DMS 273 treated with DMSO at 0.1 percent for 48 hours (cell line): ENCODE measurements around the gene EHBP1L1.
A peak's percentile ranks its signal among the peaks of the same experiment; 100 is the strongest.
"Not testable (repeated sequence)": the region's sequence is repeated elsewhere in the genome, so short reads cannot be mapped to it uniquely, and the experiment has no call there.

ENCODE experiments used
- DNase-seq: peaks from one replicate; lab custom pipeline; 2025; lab: John Stamatoyannopoulos, UW

The EHBP1L1 gene

DNA sequence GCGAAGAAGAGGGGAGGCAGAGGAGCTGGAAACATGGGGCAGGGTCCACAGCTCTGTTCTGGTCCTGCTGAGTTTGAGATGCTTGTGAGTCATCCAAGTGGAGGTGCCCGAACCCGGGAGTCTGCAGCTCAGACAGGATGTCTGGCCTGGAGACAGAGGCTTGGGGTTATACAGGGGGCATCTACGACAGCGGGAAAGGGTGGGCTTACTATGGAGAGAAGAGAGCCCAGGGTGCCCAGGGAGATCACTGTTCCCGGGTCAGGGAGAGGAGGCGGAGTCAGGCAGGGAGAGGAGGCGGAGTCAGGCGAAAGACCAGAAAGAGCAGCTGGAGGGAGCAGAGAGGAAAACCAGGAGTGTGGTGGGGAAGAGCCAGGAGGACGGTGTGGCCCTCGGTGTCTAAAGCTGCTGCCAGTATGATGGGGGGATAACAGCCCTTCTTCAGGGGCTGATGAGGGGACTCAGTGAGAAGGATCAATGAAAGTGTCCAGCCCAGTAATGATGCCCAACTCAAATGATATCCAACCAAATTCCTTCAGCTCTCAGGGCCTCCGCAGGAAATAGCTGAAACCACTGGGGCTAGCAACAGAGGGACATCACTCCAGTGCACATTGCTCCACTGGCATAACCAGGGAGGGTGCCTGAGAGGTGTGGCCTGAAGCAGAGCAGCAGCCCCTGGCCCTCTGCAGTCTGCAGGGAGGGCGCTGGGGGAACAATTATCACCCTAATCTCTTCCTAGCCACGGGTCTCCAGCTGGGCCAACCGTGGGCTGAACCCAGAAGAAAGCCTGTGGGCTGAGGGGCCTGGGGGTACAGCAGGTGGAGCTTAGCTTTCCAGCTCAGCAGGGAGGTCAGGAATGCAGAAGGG lies 15.1 kb upstream of the EHBP1L1 start:
- peak; percentile 10 for DNase-seq

DNA sequence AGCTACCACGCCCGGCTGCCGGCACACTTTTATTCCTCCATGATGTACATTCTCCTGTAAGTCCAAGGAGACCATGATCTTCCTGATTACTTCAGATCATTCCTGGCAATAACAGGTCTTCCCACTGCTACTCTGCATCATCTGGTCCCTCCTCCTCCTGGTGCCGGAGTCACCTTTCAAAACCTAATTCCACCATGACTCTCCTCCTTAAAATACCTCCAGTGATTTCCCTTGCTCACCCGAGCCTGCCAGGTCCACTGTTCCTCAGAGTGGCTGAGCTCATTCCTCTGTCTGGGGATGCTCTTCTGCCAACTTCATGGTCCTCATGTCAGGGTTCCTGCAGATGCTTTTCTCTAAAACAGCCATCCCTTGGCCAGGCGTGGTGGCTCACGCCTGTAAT lies 13.8 kb upstream of the EHBP1L1 start:
- DNase-seq: no peak

DNA sequence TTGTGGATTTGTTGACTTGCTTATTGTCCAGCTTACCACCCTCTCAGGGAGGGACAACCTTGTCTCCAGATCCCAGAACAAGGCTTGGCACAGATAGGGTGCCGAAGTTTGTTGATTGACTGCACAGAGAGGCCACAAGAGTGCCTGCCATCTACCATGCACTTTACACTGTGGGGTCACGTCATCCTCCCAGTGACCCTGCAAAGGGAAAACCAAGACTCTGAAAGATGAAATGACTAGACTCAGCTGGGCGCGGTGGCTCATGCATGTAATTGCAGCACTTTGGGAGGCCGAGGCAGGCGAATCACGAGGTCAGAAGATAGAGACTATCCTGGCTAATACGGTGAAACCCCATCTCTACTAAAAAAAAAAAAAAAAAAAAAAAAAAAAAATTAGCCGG lies 13.1 kb upstream of the EHBP1L1 start:
- DNase-seq: no peak

DNA sequence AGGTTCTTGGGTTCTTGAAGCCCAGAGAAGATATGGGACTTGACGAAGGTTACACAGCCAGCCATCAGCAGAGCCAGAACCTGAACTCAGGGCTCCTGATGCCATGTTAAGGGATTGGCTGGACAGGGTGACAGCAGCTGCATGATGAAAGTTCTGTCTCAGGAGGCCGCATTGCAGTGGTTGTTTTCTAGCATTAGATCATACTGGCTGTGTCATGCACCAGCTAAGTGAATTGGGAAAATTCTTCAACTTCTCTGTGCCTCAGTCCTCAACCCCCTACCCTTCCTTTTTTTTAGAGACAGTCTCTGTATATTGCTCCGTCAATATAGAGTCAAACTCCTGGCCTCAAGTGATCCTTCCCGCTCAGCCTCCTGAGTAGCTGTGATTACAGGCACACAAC lies 12.3 kb upstream of the EHBP1L1 start:
- no peak for DNase-seq

DNA sequence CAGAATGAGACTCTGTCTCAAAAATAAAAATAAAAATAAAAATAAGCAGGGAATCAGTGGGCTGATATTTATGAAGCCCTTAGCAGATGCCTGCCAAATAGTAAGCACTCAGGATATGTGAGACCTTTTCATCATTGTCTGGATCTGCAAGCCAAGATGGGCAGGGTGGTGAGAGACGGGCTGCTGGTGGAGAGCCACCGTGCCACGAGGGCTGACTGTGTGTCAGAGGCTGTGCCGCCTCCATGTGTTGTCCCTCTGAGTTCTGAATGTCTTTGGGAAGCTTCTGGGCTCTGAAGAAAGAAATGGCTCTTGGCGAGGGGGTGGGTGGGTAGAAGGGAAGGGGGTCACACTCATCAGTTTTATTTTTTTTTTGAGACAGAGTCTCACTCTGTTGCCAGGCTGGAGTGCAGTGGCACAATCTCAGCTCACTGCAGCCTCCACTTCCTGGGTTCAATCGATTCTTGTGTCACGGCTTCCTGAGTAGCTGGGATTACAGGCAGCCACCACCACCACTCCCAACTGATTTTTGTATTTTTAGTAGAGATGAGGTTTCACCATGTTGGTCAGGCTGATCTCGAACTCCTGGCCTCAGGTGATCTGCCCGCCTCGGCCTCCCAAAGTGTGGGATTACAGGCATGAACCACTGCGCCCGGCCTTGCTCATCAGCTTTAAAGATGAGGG lies 10.8 kb upstream of the EHBP1L1 start:
- DNase-seq: not testable (repeated sequence)

DNA sequence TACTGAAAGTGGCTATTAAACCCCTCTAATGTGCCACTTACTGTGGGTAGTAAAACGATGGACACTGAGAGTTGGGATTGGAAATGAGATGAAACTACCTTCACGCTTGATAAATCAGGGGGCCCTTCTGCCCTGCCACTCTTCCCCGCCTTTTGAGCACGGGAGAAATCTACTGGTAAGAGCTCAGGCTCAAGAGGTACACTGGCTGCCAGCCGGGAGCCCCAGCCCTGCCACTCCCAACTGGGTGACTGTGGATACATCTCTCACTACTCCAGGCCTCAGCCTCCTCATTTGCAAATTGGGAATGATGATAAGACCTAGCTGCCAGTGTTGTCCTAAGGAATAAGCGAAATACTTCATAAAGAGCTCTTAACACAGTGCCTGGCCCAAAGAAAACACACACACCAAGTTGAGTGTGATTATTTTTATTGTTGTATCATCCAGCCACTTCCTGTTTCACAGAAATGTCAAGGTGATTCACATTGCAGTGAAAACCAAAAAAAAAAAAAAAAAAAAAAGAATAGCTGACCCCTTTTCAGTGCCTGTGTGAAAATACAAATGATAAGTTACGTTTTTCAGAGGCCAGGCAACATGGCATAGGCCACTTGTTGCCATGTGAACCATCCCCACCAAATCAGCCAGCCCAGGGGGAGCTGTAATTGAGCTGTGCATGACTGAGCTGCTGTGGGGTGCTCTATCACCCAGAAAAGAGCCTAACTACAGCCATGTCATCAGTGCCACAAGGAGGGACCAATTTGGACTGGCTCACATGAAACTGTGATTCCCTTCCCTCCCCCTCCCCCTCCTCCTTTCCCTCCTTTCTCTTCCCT lies 10.0 kb upstream of the EHBP1L1 start:
- DNase-seq: no peak

DNA sequence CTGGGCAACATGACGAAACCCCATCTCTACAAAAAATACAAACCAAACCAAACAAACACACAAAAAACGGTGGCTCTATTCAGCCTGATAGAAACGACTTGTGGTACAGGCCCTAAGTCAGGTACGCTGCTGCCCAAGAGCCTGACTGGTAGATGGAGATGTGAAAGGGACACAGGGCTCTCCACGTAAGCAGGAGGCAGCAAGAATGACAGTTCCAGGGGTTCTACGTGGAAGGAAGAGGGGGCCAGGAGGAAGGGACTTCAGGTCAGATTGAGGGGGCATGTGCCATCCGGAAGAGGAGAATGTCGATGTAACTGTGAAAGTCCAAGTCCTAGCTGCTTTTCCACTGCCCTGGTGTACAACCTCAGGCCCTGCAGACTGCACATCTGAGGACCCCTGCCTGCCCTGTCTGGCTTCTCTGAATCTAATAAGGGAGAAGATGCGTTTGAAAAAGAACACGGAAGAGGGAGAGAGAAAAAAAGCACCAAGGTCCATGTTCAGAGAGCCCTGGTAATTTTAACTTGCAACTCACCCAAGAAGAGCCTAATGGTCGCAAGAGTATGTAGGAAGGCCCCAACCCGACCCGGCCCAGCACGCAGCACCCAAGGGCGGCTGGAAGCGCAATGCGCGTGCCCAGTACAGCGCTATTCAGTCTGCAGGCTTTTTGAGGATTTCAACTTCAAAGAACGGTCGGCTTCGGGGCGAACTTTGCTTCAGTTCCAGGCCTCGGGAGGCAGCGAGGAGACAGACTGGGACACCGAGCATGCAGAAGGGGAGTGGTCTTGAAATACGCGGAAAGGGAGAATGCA lies 6.5 kb upstream of the EHBP1L1 start:
- no peak for DNase-seq

DNA sequence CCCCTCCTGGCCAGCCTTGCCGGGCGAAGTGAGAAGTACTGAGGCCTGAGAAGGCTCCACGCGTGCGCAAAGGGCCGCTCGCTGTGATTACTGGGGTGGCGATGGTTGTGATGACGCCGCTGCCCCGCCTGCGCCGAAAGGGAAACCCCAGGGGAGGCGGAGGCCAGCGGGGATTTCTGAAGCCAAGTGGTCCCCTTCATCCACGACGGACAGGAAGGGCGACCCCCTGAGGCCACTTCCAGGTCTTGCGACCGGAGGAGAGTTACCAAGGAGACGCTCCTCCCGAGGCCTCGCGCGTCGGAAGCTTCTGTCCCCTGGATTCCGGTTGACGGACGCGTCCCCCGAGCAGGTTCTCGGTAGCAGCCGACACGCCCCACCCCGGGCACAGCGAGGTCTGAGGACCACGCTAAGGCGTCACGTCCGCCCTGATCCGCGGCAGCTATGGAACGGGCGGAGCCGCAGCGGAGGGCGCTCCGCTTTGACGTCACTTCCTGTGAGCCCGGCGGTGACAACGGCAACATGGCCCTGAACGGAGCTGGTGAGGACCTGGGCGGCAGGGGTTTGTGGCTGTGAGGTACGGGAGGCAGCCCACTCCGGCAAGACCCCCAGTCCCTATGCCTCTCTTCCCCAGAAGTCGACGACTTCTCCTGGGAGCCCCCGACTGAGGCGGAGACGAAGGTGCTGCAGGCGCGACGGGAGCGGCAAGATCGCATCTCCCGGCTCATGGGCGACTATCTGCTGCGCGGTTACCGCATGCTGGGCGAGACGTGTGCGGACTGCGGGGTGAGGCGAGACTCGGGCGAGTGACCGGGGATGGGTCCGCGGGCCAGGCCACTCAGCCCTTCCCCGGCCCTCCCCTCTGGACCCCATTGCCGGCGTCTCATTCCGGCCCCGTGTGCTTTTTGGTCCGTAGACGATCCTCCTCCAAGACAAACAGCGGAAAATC lies 5.6 kb upstream of the EHBP1L1 start, which contains the start of gene ZNRD2:
TSS of gene ZNRD2 (plus strand) at position 505 of the 946 bp plus-strand sequence. CDS start at position 520, 15 bp downstream.
- DNase-seq: peak; percentile 91

DNA sequence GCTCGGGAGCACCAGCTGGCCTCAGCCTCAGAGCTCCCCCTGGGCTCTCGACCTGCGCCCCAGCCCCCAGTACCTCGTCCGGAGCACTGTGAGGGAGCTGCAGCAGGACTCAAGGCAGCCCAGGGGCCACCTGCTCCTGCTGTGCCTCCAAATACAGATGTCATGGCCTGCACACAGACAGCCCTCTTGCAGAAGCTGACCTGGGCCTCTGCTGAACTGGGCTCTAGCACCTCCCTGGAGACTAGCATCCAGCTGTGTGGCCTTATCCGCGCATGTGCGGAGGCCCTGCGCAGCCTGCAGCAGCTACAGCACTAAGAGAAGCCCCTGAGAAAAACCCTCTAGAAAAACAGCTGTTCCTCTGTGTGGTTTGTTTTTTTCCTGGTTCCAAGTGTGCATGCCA lies 4.4 kb upstream of the EHBP1L1 start:
- DNase-seq: no peak

DNA sequence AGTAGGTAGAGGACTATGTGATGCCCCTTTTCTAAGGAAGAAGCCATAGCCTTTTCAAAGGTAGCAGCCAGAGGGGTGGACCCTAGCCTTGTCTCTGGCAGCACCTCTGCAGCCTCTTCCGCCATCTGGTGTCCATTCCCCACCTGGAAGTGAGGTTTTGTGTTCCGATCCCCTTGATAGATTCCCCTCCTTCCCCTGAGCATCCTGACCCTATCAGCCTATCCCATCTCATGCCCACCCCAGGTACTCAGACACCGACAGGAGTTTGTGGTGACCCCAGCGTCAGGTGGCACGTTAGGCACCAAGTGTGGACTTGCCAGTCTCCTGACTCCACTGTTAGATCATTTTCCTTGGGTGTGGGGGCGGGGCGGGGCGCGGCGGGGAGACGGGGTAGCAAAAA lies 3.9 kb upstream of the EHBP1L1 start:
- DNase-seq: peak; percentile 32

DNA sequence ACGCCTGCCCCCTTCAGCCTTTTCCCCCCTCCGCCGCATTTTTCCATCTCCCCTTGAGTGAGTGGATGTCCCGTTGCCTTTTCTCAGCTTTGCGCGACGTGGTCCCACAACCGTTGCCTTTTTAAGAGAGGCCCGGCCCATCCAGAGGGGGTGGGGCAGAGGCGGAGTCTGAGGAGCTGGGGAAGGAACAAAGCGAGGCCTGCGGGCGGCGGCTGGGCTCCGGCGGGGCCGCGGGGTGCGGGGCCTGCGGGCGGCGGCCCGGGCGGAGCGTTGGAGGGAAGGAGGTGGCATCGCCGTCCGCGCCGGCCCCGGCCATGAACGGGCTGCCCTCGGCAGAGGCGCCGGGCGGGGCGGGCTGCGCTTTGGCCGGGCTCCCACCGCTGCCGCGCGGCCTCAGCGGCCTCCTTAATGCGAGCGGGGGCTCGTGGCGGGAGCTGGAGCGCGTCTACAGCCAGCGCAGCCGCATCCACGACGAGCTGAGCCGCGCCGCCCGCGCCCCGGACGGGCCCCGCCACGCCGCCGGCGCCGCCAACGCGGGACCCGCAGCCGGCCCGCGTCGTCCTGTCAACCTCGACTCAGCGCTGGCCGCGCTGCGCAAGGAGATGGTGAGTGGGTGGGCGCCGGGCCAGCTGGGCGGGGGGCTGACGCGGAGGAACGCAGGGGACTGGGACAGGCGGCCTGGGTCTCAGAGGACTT lies 3.3 kb upstream of the EHBP1L1 start, which contains the start of gene FAM89B:
TSS of gene FAM89B (plus strand) at position 183 of the 696 bp plus-strand sequence. CDS start at position 315, 132 bp downstream.
- no peak for DNase-seq

DNA sequence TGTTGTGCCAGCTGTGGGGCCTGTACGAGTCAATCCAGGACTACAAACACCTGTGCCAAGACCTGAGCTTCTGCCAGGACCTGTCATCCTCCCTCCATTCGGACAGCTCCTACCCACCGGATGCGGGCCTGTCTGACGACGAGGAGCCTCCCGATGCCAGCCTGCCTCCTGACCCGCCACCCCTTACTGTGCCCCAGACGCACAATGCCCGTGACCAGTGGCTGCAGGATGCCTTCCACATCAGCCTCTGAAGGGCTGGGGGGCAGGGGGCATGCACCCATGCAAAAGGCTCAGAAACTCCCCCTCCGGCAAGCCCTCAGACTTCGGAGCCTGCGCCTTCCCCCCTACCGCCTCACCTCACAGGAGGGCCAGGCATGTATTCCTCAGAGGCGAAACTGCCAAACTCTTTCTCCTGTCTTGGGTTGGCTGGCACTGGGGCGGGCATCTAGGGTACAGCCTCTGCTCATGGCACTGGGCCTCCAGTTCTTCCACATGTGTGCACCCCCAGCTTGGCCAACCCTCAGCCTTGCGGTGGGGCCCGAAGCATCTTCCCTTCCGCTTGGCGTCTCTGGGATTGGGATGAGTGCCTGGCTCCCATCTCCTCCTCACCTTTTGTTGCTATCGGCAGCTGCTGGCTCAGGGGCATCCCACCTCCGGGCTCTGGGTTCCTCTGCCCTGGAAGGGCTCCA lies 2.3 kb upstream of the EHBP1L1 start:
- no peak for DNase-seq

DNA sequence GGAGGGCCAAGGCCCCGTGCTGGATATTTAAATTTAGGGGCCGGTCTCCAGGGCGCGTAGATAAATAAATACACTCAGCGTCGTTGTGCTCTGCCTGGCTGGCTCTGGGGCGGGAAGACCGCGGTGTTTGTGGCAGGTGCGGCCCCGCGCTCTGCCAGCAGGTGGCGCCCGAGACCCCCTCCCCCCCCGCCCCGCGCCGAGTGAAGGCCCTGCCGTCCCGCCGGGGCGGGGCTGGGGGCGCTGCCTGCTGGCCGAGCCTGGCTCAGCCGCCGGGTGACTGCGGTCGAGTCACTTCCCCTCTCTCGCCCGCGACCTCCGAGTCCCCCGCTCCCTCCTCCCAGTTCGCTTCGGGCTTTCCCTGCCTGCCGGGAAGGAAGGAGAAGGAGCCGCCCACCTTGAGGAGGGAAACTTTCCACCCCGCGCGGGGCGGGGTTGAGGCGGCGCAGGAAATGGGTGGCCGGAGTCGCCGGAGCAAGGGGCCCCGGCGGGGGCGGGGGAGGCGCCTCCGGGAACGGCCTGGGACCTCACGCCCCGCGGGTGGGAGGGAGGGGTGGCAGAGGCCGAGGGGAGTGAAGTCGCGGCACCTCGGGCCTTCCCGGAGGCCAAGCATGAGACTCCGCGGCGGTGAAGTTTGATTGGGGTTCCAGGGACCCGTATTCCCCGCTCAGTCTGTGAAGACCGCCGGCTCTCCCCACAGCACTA lies 1.6 kb upstream of the EHBP1L1 start:
- no peak for DNase-seq

DNA sequence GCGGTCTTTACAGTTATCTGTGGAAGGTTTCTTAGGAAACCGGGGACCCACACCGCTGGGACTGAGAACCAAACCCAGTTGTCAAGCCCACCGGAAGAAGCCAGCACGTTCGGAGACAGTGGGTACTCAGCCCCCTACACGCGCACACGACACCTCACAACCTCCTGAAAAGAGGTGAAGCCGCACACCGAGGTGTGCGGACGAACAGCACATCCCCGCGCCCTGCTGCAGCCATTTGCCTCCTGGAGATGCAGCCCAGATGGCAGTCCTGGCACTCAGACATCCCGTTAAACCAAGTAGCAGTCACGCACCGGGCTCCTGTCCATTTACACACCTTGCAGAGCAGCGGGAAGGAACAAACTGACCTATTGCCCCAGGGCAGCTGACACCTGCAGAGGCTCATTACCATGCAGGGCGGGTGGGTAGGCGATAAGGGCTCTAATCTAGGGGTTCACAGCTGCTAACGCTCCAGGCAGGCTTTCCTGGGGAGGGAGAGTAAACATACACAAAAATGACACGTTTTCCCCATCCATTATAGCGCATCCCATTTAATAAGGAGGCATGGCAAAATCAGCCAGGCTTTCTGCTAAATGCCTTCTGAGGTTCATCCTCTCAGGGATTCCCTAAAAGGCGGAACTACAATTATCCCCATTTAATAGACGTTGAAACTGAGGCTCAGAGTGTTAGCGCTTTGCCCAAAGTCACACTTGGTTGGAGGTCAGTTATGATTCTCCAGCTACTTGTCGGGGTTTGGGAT lies 864 bp upstream of the EHBP1L1 start:
- no peak for DNase-seq

DNA sequence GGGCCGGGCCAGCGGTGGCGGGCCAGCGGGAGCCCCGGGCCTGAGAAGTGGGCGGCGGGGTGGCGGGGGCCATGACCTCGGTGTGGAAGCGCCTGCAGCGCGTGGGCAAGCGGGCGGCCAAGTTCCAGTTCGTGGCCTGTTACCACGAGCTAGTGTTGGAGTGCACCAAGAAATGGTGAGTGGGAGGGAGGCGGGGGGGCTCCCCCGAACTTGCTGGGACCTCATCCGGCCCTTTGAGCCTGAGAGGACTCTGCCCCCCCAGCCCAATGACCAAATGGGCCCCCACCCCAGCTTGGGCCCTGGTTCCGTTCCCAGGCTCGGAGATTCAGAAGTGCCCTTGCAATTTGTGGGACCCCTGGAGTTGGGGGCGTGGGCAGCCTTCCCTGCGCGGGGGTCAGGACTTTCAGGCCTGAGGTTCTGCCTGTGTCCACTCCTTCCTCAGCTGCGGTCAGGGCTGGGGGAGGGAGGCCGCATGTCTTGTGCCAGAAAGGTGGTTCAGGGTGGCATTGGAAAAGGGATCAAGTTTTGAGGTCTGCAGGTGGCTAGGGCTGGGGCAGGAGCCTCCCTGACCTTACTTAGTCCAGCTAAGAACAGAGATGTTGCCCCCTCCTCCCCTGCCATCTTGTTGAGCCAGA lies 496 bp downstream of the EHBP1L1 start:
- DNase-seq: no peak

DNA sequence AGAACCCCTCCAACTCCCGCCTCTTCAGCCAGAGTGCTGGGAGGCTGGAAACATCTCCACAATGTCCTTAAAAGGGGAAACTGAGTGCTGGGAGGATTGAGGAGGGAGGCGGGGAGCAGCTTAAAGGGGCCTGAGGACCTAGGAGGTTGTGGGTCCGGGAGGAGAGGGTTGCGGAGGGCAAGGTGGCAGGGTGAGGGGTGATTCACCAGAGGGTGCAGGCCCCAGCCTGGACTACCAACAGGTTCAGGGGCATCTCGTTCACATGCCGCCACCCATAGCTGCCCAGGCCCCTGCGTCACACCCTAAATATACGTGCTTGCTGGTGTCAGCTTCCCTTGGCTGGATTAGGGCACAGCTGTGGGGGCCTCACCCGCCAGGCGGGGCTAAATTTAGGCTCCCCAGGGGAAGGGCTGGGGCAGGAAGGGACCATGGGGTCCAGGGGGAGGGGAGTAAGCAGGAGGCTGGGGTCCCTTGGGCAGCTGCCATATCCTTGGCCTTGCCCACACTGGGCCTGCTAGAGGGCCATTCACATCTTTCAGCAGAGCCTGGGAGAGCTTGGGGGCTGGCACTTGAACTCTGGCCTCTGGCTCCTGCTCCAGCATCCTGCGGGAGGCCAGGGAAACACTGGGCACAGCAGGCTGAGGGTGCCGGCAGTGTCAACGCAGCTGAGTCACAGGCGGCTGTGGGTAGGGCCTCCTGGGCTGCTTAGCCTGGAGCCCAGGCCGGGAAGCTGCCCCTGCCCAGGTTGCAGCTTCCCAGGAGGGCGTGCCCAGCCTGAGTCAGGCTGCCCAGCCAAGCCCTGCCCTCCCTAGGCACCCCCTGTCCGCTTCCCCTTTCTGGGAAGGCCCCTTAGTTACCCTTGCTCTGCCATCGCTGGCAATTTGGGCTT lies 1.3 kb downstream of the EHBP1L1 start:
- no peak for DNase-seq
